GM10266 (cell line): ENCODE measurements around the gene CST9.

ENCODE experiments used
- DNase-seq: peaks from one replicate; pipeline ENCODE4 v3.0.0; 2012; ENCODE audit errors: extremely low spot score
- CTCF ChIP-seq: IDR thresholded peaks from 2 replicates; pipeline ENCODE4 v1.5.1; 2012; ENCODE audit warnings: mild to moderate bottlenecking, low read depth; ENCODE audit not compliant: control insufficient read depth, insufficient read depth; ENCODE audit errors: missing control alignments

Gene CST9

GRCh38 chr20:23605867-23606651, at the start of gene CST9:
CST9 (minus strand) TSS chr20:23605917; CDS start chr20:23605864, 53 bp downstream.
- DNase-seq: no peak
- TF ChIP-seq CTCF: no peak

- no peak for TF ChIP-seq CTCF
- no peak for DNase-seq
These were observed 49.0 kb upstream of the CST9 start for GRCh38 chr20:23654717-23655116.

GRCh38 chr20:23654000-23654399, 48.3 kb upstream of the CST9 start:
- TF ChIP-seq CTCF: no peak
- DNase-seq: no peak

GRCh38 chr20:23653400-23653938, 47.8 kb upstream of the CST9 start:
- TF ChIP-seq CTCF: no peak
- DNase-seq: no peak

GRCh38 chr20:23652926-23653325, 47.2 kb upstream of the CST9 start:
- no peak for TF ChIP-seq CTCF
- DNase-seq: no peak

- TF ChIP-seq CTCF: no peak
- DNase-seq: no peak
These were observed 46.7 kb upstream of the CST9 start for GRCh38 chr20:23652371-23652770.

GRCh38 chr20:23651117-23651516, 45.4 kb upstream of the CST9 start:
- DNase-seq: no peak
- TF ChIP-seq CTCF: no peak
